Breast epithelium (tissue), 3 donors: ENCODE measurements around the gene PKD2.

Experiments used
- POLR2A ChIP-seq: fragments of 450-650 bp; IDR thresholded peaks from one replicate; pipeline ENCODE4 v1.6.1; 2016; ENCODE audit warnings: antibody characterized with exemption, mild to moderate bottlenecking, moderate library complexity
- POLR2AphosphoS5 ChIP-seq, 3 donors: sonication (generic); formaldehyde crosslinking; IDR thresholded peaks; one replicate each; pipeline ENCODE4 v1.6.1; 2017; ENCODE audit warnings: antibody characterized with exemption in 3 of 3
- TF ChIP-seq, protein P1 (sequence below), 3 donors: fragments of 450-650 bp; IDR thresholded peaks; one replicate each; pipeline ENCODE4 v1.5.1; 2016 to 2017; ENCODE audit warnings: antibody characterized with exemption in 3 of 3, mild to moderate bottlenecking in 3 of 3, moderate library complexity in 3 of 3

DNA sequence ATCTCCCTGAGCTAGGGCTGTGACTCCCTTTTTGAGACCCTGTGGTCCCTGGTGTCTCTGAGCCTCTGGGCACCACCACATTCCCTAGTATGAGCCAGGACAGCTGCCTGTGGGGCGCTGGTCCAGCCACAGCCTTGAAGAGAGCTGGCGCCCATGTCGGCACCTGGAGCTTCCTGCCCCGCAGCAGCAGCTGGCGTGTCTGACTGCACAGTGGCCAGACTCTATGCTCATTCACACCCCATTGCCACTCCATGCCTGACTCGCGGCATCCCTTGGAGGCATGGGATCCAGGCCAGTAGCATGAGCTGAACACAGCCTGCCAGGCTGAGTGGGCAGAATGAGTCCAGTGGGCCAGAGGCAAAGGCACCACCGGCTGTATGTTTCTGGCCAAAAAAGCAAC, 40.2 kb upstream of the PKD2 start:
- TF ChIP-seq, protein P1, sequence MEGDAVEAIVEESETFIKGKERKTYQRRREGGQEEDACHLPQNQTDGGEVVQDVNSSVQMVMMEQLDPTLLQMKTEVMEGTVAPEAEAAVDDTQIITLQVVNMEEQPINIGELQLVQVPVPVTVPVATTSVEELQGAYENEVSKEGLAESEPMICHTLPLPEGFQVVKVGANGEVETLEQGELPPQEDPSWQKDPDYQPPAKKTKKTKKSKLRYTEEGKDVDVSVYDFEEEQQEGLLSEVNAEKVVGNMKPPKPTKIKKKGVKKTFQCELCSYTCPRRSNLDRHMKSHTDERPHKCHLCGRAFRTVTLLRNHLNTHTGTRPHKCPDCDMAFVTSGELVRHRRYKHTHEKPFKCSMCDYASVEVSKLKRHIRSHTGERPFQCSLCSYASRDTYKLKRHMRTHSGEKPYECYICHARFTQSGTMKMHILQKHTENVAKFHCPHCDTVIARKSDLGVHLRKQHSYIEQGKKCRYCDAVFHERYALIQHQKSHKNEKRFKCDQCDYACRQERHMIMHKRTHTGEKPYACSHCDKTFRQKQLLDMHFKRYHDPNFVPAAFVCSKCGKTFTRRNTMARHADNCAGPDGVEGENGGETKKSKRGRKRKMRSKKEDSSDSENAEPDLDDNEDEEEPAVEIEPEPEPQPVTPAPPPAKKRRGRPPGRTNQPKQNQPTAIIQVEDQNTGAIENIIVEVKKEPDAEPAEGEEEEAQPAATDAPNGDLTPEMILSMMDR (IDR thresholded peaks at IDR 0.05) = no peak
- TF ChIP-seq POLR2A (no peak), POLR2AphosphoS5 (IDR thresholded peaks at IDR 0.05) (no peak)
